Activated CD4-positive, alpha-beta memory T cell treated with anti-CD3 and anti-CD28 coated beads for 36 hours (primary cell): ENCODE results near the gene FRAS1. TPM values are rescaled to one million over a fixed set of nuclear protein-coding genes. Genes with fewer than 3 reads are reported as not detected.
"Not testable (repeated sequence)": the region's sequence is repeated elsewhere in the genome, so short reads cannot be mapped to it uniquely, and the experiment has no call there.

Source experiments
- CTCF ChIA-PET: fragments of 350-600 bp; sonication (Branson Sonifier 250); formaldehyde crosslinking; loops from one replicate; lab custom pipeline; 2021; ENCODE audit warnings: antibody characterized with exemption, inconsistent platforms; lab: Charles Lee
- POLR2A ChIA-PET: fragments of 350-600 bp; sonication (Branson Sonifier 250); formaldehyde crosslinking; loops from one replicate; lab custom pipeline; 2021; ENCODE audit warnings: antibody characterized with exemption; lab: Charles Lee
- DNase-seq: peaks from one replicate; pipeline ENCODE4 v3.0.0-alpha.2; 2020
- H3K27ac Mint-ChIP-seq: one replicate; pipeline ENCODE4 v1.8.0; 2021; ENCODE audit warnings: mixed read lengths
- H3K27me3 Mint-ChIP-seq: one replicate; pipeline ENCODE4 v1.8.0; 2021; ENCODE audit warnings: mixed read lengths
- H3K36me3 Mint-ChIP-seq: one replicate; pipeline ENCODE4 v1.8.0; 2021; ENCODE audit warnings: mixed read lengths
- H3K4me1 Mint-ChIP-seq: one replicate; pipeline ENCODE4 v1.8.0; 2021; ENCODE audit warnings: low read depth, mixed read lengths
- H3K4me3 Mint-ChIP-seq: one replicate; pipeline ENCODE4 v1.8.0; 2021; ENCODE audit warnings: mild to moderate bottlenecking, mixed read lengths
- H3K9me3 Mint-ChIP-seq: one replicate; pipeline ENCODE4 v1.8.0; 2021; ENCODE audit warnings: mixed read lengths
- intact Hi-C: fragments of 100-400 bp; cut with micrococcal nuclease; formaldehyde crosslinking; loops from one replicate; pipeline ENCODE4 v1.15.1; 2023
- total RNA-seq, 2 experiments: library from RNA; stranded (reverse); gene quantifications; one replicate each; pipeline ENCODE4 v1.2.3, GENCODE V29; 2021

Gene FRAS1
- total RNA-seq, 2 experiments from 2014 or later, result not detected

DNA sequence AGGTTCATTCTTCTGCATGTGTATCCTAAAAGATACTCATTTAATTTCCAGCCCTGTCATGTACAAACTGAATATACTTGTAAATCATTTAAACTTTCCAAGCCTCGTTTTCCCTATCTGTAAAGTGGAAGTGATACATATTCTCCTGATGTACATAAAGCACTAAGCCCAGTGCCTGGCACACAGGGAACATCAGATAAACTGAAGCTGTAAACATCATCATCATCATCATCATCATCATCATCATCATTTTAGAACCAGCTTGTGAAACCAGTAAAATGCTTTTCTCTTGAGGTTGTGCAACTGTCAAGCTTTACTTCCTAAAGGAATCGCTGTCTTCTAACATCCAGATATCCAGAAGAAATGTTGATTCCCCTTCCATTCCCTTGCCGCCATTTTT, 411.1 kb downstream of the FRAS1 start:
- POLR2A ChIA-PET, result no interaction called here
- H3K4me1 Mint-ChIP-seq, result no peaks in the 10 kb centered on the region
- CTCF ChIA-PET, result no interaction called here
- intact Hi-C loops, result no loop called here
- no peaks in the 10 kb centered on the region for H3K9me3 Mint-ChIP-seq
- peaks cover 2% of the 10 kb centered on the region for H3K27me3 Mint-ChIP-seq
- no peak overlapping the region for H3K27ac Mint-ChIP-seq
- no peak overlapping the region for H3K4me3 Mint-ChIP-seq
- H3K36me3 Mint-ChIP-seq, result no peaks in the 10 kb centered on the region
- DNase-seq, result no peak

DNA sequence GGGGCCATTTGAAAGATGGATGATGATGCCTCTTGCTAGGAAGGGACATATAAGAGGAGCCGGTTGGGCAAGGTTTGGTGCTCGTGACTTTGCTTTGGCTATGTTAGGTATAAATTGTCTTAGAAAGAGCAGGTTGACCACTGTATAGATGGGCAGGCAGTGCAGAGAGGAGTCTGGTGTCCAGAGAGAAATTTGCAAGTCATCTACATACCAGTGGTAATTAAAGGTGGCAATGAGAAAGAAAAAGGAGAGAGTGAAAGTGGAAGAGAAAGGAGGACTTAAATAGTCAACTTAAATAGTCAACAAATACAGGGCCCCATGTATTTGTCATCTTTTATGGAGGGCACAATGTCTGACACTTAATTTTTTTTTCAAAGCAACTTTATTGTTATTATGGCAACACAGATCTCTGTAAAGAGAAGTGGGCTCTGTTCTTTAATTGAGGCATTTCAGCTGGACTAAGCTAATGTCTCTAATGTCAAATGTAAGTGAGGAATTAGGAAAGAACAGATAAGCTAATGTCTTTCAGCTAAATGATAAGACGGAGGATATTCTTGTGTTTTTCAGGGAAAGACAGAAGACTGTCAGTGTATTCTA, 419.1 kb downstream of the FRAS1 start:
- Mint-ChIP-seq H3K4me1 (no peaks in the 10 kb centered on the region), H3K9me3 (no peaks in the 10 kb centered on the region), H3K4me3 (no peak overlapping the region), H3K36me3 (no peaks in the 10 kb centered on the region), H3K27me3 (no peaks in the 10 kb centered on the region), H3K27ac (no peak overlapping the region)
- ChIA-PET POLR2A (no interaction called here), CTCF (no interaction called here)
- no peak for DNase-seq
- intact Hi-C loops, result no loop called here

DNA sequence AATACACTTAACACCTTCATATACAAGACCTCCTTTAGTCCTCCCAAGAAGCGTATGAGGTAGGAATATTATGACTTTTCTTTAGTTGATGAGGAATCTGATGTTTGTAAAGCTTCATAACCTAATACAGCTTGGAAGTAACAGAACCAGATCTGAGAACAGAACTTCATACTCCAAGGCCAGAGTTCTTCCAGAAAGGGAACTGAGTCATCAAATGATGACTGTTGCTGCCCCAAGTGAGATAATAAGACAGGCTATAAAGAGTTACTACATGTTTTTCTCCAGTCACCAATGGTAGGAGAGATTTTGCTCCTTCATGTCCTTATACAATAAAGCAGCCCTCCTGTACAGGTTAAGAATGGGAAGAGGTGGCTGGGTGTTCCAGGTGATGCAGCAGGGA, 420.2 kb downstream of the FRAS1 start:
- no peak overlapping the region for H3K4me3 Mint-ChIP-seq
- DNase-seq, result no peak
- intact Hi-C loops, result no loop called here
- no peaks in the 10 kb centered on the region for H3K9me3 Mint-ChIP-seq
- no peaks in the 10 kb centered on the region for H3K27me3 Mint-ChIP-seq
- CTCF ChIA-PET, result no interaction called here
- no peak overlapping the region for H3K27ac Mint-ChIP-seq
- H3K36me3 Mint-ChIP-seq, result no peaks in the 10 kb centered on the region
- H3K4me1 Mint-ChIP-seq, result no peaks in the 10 kb centered on the region
- POLR2A ChIA-PET, result no interaction called here

DNA sequence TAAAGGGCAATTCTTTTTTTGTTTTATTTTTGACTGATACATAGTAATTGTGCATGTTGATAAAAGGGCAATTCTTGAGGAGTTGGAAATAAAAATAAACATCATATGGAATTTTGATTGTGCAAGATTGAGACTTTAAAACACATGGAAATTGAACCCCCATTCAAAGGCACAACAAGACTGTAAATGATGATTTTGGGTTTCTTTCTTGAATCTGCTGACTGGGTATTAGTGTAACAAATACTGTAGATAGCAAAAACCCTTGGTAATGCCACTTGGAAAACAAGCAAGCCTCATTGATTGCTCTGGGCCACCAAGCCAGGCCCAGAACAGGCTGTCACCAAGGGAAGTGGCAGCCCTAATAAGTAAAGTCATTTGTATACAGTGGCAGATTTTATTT, 421.4 kb downstream of the FRAS1 start:
- Mint-ChIP-seq H3K4me1 (no peaks in the 10 kb centered on the region), H3K4me3 (no peak overlapping the region), H3K36me3 (no peaks in the 10 kb centered on the region), H3K9me3 (no peaks in the 10 kb centered on the region), H3K27ac (no peak overlapping the region), H3K27me3 (peaks cover 5% of the 10 kb centered on the region)
- CTCF ChIA-PET, result no interaction called here
- no peak for DNase-seq
- POLR2A ChIA-PET, result no interaction called here
- intact Hi-C loops, result no loop called here

DNA sequence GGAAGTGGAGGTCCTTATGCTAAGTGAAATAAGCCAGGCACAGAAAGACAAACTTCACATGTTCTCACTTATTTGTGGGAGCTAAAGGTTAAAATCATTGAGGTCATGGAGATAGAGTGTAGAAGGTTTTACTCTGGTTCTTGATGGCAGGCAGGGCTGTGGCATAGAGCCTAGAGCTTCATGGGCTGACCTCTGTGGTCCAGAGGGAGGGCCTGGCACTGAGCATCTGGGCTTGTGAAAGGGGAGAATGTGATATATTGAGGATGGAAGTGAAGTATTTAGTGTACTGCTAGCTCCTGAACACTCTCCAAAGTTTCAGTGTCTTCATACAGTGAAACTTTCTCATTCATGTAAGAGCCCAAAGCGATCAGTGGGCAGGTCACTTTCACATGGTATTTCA, 423.2 kb downstream of the FRAS1 start:
- Mint-ChIP-seq H3K9me3 (no peaks in the 10 kb centered on the region), H3K4me1 (no peaks in the 10 kb centered on the region), H3K36me3 (no peaks in the 10 kb centered on the region), H3K27ac (no peak overlapping the region), H3K27me3 (peaks cover 5% of the 10 kb centered on the region), H3K4me3 (no peak overlapping the region)
- no peak for DNase-seq
- POLR2A ChIA-PET, result no interaction called here
- CTCF ChIA-PET, result no interaction called here
- intact Hi-C loops, result no loop called here

DNA sequence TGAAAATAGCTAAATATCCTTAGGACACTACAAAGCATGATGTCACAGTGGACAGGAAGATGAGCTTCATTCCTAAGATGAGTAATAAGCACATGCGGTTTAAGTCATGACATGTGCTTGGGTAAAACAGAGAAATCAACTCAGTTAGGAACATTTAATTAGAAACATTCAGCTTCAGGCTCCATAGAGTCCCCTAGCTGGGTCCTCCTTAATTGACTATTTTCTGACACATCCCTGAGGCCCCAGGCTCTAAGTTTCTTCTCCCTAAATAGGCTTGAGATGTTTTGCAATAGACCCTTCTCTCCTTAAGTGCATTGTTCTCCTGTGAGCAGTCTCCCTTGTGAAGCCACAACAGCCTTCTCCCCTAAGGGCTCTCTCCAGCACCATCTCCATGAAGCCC, 424.1 kb downstream of the FRAS1 start:
- ChIA-PET POLR2A (no interaction called here), CTCF (no interaction called here)
- no peak overlapping the region for H3K27ac Mint-ChIP-seq
- no peaks in the 10 kb centered on the region for H3K9me3 Mint-ChIP-seq
- peaks cover 5% of the 10 kb centered on the region for H3K27me3 Mint-ChIP-seq
- H3K4me3 Mint-ChIP-seq, result no peak overlapping the region
- intact Hi-C loops, result no loop called here
- H3K36me3 Mint-ChIP-seq, result no peaks in the 10 kb centered on the region
- DNase-seq, result no peak
- H3K4me1 Mint-ChIP-seq, result no peaks in the 10 kb centered on the region

DNA sequence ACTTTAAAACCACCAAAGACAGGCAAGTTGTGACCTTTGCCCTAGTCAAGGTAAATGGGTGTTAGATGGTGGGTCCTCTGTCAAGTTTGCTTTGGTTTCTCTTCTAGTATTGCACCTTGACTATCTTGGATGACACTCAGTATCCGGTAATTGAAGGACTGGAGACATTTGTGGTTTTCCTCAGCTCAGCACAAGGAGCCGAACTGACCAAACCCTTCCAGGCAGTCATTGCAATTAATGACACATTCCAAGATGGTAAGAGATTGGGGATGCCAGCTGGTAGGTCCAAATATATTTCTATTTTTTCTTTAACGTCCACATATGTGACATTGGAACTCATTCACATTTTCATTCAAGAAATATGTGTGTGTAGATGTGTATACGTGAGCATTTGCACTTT, 425.2 kb downstream of the FRAS1 start:
- no peak for DNase-seq
- no peaks in the 10 kb centered on the region for H3K36me3 Mint-ChIP-seq
- CTCF ChIA-PET, result no interaction called here
- no peaks in the 10 kb centered on the region for H3K4me1 Mint-ChIP-seq
- no peak overlapping the region for H3K27ac Mint-ChIP-seq
- H3K27me3 Mint-ChIP-seq, result peaks cover 6% of the 10 kb centered on the region
- POLR2A ChIA-PET, result no interaction called here
- intact Hi-C loops, result no loop called here
- H3K4me3 Mint-ChIP-seq, result no peak overlapping the region
- H3K9me3 Mint-ChIP-seq, result no peaks in the 10 kb centered on the region

DNA sequence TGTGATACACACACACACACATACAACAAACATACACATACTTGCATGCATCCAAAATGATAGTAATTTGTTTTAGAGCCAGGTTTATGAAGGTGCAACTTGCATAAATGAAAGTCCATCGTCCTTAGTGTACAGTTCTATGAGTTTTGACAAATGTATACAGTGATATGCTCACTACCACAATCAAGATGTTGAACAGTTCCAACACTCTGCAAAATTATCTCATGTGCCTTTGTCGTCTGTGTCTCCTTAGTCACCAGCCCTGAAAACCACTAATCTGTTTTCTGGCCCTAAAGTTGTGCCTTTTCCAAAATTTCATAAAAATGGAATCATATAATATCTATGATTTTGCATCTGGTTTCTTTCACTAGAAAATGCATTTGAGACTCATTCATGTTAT, 426.7 kb downstream of the FRAS1 start:
- intact Hi-C loops, result no loop called here
- POLR2A ChIA-PET, result no interaction called here
- no peak overlapping the region for H3K27ac Mint-ChIP-seq

DNA sequence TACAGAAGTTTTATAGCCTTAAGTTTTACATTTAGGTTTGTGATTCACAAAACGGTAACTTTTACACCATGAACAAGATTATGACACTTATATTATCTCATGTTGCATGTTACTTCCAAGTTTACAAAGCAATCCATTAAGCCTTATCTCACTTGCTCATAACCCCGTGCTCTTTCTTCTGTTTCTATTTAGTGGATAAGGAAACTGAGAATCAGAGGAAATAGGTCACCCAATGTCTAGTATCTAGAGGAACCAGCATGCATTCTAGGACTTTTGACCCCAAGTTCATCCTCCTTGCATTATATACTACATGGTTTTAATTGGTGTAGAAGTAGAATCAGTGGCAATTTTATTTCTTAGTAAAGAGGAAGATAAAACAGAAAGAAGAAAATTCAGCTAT, 427.5 kb downstream of the FRAS1 start:
- ChIA-PET POLR2A (no interaction called here), CTCF (no interaction called here)
- DNase-seq, result no peak
- Mint-ChIP-seq H3K27me3 (peaks cover 7% of the 10 kb centered on the region), H3K36me3 (no peaks in the 10 kb centered on the region), H3K4me3 (no peak overlapping the region), H3K4me1 (no peaks in the 10 kb centered on the region), H3K27ac (no peak overlapping the region), H3K9me3 (no peaks in the 10 kb centered on the region)
- intact Hi-C loops, result no loop called here

More for the DNA sequence above, 426.7 kb downstream of the FRAS1 start:
- Mint-ChIP-seq H3K4me3 (no peak overlapping the region), H3K36me3 (no peaks in the 10 kb centered on the region), H3K9me3 (no peaks in the 10 kb centered on the region), H3K4me1 (no peaks in the 10 kb centered on the region), H3K27me3 (peaks cover 7% of the 10 kb centered on the region)
- CTCF ChIA-PET, result no interaction called here
- no peak for DNase-seq

DNA sequence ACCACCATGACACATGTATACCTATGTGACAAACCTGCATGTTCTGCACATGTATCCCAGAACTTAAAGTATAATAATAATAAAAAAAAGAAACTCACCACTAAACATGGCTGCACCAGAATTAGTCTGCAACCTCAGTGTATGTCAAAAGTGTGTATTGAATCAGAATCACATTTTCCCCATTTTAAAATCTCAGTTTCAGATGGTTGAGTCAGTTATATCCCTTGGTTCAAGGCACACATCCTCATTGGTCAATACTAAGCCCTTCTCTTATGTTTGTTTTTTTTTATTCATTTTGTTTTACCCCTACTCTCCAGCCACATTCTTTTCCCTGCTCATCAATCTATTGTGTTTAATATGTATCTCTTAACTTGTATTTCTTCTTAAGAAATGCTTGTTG, 436.6 kb downstream of the FRAS1 start:
- H3K36me3 Mint-ChIP-seq, result no peaks in the 10 kb centered on the region
- CTCF ChIA-PET, result no interaction called here
- peaks cover 4% of the 10 kb centered on the region for H3K27me3 Mint-ChIP-seq
- no peaks in the 10 kb centered on the region for H3K4me1 Mint-ChIP-seq
- no peaks in the 10 kb centered on the region for H3K9me3 Mint-ChIP-seq
- no peak for DNase-seq
- H3K27ac Mint-ChIP-seq, result no peak overlapping the region
- H3K4me3 Mint-ChIP-seq, result no peak overlapping the region
- intact Hi-C loops, result no loop called here
- POLR2A ChIA-PET, result no interaction called here

DNA sequence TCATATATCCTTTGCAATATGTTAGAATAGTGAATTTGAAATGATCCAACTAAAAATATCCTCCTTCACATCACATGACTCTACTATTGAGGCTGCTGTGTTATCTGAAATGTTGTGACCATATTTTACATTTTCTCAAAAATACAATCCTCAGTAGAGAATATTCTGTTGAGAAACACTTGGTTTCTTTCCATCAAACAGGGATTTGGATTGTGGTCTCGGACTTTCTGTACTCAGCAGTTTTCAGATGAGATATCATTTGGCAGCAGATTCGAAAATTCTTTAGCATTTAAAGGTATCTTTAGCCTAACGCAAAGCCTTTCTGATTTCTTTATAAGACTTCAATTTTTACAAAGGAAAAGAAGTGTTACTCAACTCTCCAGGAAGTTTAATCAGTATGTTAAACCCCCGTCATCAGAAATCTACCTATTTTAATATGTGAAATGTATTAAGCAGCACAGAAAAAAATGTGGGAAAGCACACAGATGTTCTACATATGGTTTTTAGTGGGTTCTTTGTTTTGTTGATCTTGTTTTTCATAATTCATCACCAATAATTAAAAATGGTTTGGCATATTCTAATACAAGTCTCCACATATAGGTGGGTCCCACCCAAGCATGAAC, 439.0 kb downstream of the FRAS1 start:
- Mint-ChIP-seq H3K27ac (no peak overlapping the region), H3K27me3 (no peaks in the 10 kb centered on the region), H3K4me3 (no peak overlapping the region), H3K9me3 (no peaks in the 10 kb centered on the region), H3K36me3 (no peaks in the 10 kb centered on the region), H3K4me1 (no peaks in the 10 kb centered on the region)
- CTCF ChIA-PET, result no interaction called here
- no peak for DNase-seq
- intact Hi-C loops, result no loop called here
- POLR2A ChIA-PET, result no interaction called here

DNA sequence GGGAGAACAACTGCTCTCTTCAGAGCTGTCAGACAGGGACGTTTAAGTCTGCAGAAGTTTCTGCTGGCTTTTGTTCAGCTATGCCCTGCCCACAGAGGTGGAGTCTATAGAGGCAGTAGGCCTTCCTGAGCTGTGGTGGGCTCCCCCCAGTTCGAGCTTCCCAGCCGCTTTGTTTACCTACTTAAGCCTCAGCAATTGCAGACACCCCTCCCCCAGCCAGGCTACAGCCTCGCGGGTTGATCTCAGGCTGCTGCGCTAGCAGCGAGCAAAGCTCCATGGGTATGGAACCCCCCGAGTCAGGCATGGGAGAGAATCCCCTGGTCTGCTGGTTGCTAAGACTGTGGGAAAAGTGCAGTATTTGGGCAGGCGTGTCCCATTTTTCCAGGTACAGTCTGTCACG, 449.1 kb downstream of the FRAS1 start:
- CTCF ChIA-PET, intact Hi-C loops, H3K4me1 Mint-ChIP-seq, H3K27ac Mint-ChIP-seq, H3K4me3 Mint-ChIP-seq, H3K36me3 Mint-ChIP-seq, H3K27me3 Mint-ChIP-seq, POLR2A ChIA-PET, DNase-seq, H3K9me3 Mint-ChIP-seq: not testable (repeated sequence)

DNA sequence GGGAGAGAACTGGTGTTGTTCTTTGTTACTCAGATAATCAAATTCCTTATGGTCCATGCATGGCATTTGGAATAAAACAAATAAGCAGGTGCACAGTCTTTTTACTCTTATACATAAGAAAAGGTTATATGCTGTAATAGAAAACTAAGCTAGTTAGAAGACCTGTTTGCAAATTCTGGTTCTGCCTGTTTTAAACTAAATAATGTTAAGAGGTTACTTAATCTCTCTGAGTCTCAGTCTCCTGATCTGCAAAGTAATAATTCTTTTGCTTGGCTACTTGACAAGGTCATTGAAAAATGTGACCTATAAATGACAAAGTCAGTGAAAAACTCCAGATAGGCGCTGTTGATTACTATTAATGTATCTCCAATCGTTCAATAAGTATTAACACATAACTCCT, 451.9 kb downstream of the FRAS1 start:
- ChIA-PET POLR2A (no interaction called here), CTCF (interaction anchor here (1.2 kb wide), 1 partner anchor 346 kb away, joined by 4 read pairs; no protein-coding TSS in a partner anchor)
- no peak overlapping the region for H3K4me3 Mint-ChIP-seq

More for the DNA sequence above, 451.9 kb downstream of the FRAS1 start:
- Mint-ChIP-seq H3K36me3 (no peaks in the 10 kb centered on the region), H3K27me3 (peaks cover 4% of the 10 kb centered on the region), H3K4me1 (no peaks in the 10 kb centered on the region), H3K9me3 (no peaks in the 10 kb centered on the region), H3K27ac (no peak overlapping the region)
- intact Hi-C loops, result no loop called here
- no peak for DNase-seq
